Right ventricle myocardium superior (tissue), 1 donor: ENCODE data around the gene HUWE1. TPM values are rescaled to one million over a fixed set of nuclear protein-coding genes. Genes with fewer than 3 reads are reported as not detected.
A peak's percentile ranks its signal among the peaks of the same experiment; 100 is the strongest.
"Not testable (repeated sequence)": the region's sequence is repeated elsewhere in the genome, so short reads cannot be mapped to it uniquely, and the experiment has no call there.

Experiments
- ATAC-seq: fragments of 200-7000 bp; cut with Tn5 transposase; one replicate; pipeline ENCODE4 v1.9.1; 2020; ENCODE audit warnings: mild to moderate bottlenecking; ENCODE audit not compliant: poor library complexity
- DNase-seq: peaks from one replicate; pipeline ENCODE4 v3.0.0-alpha.2; 2020
- intact Hi-C: fragments of 100-400 bp; cut with DNase I; formaldehyde crosslinking; loops from one replicate; pipeline ENCODE4 v1.11.2; 2022
- microRNA-seq: library from miRNA; unstranded; fragments of <30 nt; microRNA quantifications from one replicate; pipeline ENCODE4 v1.2.0, GENCODE V29; 2020
- total RNA-seq: library from RNA; stranded (reverse); fragmentation: NEBNext Ultra II Directional; extraction: Animal tissue kit (Norgen Biotek cat#: 25700); gene quantifications from one replicate; pipeline ENCODE4 v1.2.1, GENCODE V29; 2021
- donor health status: DM: no; HTN: yes; CAD: no; lungs with severe emphysema.

The HUWE1 gene
- total RNA-seq, 1 donor from 2014 or later = 111 TPM

- DNase-seq (no peak), ATAC-seq (no peak)
- intact Hi-C loops = no loop called here
These were observed 129.7 kb downstream of the HUWE1 start for GRCh38 chrX:53556868-53557267.

GRCh38 chrX:53550756-53551463 lies 135.6 kb downstream of the HUWE1 start:
- DNase-seq = no peak
- ATAC-seq = no peak
- intact Hi-C loops = no loop called here

GRCh38 chrX:53547668-53548067 lies 138.9 kb downstream of the HUWE1 start:
- ATAC-seq (no peak), DNase-seq (no peak)
- intact Hi-C loops = no loop called here

- ATAC-seq = no peak
- intact Hi-C loops = no loop called here
These were observed 141.6 kb downstream of the HUWE1 start for GRCh38 chrX:53544936-53545335.

GRCh38 chrX:53538781-53539180 lies 147.7 kb downstream of the HUWE1 start:
- DNase-seq (no peak), ATAC-seq (no peak)
- intact Hi-C loops = no loop called here

More at GRCh38 chrX:53544936-53545335, 141.6 kb downstream of the HUWE1 start:
- no peak for DNase-seq

GRCh38 chrX:53531255-53531966 lies 155.1 kb downstream of the HUWE1 start:
- ATAC-seq, intact Hi-C loops, DNase-seq: not testable (repeated sequence)

- ATAC-seq = no peak
- intact Hi-C loops = no loop called here
- DNase-seq = no peak
These were observed 159.5 kb downstream of the HUWE1 start for GRCh38 chrX:53526999-53527398.

GRCh38 chrX:53511322-53511721 lies 175.2 kb downstream of the HUWE1 start:
- ATAC-seq (no peak), DNase-seq (no peak)
- intact Hi-C loops = no loop called here

- intact Hi-C loops, ATAC-seq, DNase-seq: not testable (repeated sequence)
These were observed 182.5 kb downstream of the HUWE1 start for GRCh38 chrX:53504035-53504434.

GRCh38 chrX:53494436-53494835 lies 192.1 kb downstream of the HUWE1 start:
- DNase-seq (no peak), ATAC-seq (no peak)
- intact Hi-C loops = no loop called here

- no peak for DNase-seq
- no peak for ATAC-seq
- intact Hi-C loops = no loop called here
These were observed 200.2 kb downstream of the HUWE1 start for GRCh38 chrX:53486285-53486684.

- ATAC-seq = no peak
- intact Hi-C loops = no loop called here
- no peak for DNase-seq
These were observed 202.6 kb downstream of the HUWE1 start for GRCh38 chrX:53483838-53484405.

- DNase-seq (no peak), ATAC-seq (no peak)
- intact Hi-C loops = no loop called here
These were observed 203.1 kb downstream of the HUWE1 start for GRCh38 chrX:53483416-53483815.

Small RNA genes within 50 kb of the gene (microRNA-seq; reads per million reads assigned to microRNA genes)
- 637 reads per million, percentile 79 among the genes with 10 or more reads in this experiment for gene MIR98
- gene MIRLET7F2 = 3,691 reads per million, percentile 90 among the genes with 10 or more reads in this experiment
